NCI-H2196 treated with DMSO at 0.1 percent for 48 hours (cell line): Measurements from ENCODE around the gene HBE1.
"Not testable (repeated sequence)": the region's sequence is repeated elsewhere in the genome, so short reads cannot be mapped to it uniquely, and the experiment has no call there.

ENCODE experiments used
- DNase-seq: peaks from one replicate; lab custom pipeline; 2025; ENCODE audit not compliant: unreplicated experiment; lab: John Stamatoyannopoulos, UW

The HBE1 gene

GRCh38 chr11:5269715-5270147, at the start of gene HBE1:
Gene HBE1, minus strand, starts transcription at chr11:5269945. Its CDS starts 55 bp downstream, at chr11:5269890.
- no peak for DNase-seq

DNA sequence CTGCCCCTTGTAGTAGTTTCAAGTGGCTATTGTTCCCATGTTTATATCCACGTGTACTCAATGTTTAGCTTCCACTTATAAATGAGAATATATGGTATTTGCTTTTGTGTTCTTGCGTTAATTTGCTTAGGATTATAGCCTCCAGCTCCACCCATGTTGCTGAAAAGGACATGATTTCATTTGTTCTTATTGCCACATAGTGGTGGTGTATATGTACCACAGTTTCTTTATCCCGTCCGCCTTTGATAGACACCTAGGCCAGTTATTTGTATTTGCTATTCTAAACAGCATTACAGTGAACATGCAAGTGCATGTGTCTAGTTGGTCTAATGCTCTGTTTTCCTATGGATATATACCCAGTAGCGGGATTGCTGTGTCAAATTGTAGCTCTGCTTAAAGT, 47.5 kb upstream of the HBE1 start:
- DNase-seq = no peak

GRCh38 chr11:5313326-5314023, 43.7 kb upstream of the HBE1 start:
- not testable (repeated sequence) for DNase-seq

DNA sequence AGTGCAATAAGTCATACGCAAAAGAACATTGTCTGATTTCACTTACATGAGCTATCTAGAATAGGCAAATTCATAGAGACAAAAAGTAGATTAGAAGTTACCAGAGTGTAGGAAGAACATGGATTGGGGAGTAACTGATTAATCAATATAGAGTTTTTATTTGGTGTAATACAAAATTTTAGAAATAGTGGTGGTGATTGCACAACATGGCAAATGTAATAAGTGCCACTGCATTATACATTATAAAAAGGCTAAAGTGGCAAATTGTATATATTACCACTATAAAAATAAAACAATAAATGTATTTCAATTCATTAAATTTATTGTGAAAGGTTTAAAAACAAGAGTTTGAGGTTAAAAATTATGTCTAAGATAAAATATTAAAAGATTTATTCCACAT, 40.7 kb upstream of the HBE1 start:
- no peak for DNase-seq

GRCh38 chr11:5307256-5308019, 37.7 kb upstream of the HBE1 start:
- DNase-seq = no peak

GRCh38 chr11:5304046-5304445, 34.3 kb upstream of the HBE1 start:
- DNase-seq = no peak

DNA sequence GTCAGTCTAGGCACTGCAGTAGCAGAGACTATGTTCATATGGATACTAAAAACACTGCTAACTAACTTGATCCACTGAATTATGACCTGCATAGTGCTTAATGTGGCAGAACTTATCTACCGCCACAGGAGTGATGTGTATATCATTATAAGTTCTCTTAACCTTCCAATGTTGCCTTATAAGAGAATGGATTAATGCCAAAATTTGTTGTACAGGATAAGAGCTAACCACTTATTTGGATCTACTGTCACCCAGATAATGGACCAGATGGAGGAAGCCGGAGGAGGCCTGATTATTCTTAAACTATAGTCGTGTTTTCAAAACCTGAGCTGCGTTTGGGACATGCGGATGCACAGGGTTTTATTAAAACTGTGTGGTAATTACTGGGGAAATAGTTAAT, 33.9 kb upstream of the HBE1 start:
- no peak for DNase-seq

DNA sequence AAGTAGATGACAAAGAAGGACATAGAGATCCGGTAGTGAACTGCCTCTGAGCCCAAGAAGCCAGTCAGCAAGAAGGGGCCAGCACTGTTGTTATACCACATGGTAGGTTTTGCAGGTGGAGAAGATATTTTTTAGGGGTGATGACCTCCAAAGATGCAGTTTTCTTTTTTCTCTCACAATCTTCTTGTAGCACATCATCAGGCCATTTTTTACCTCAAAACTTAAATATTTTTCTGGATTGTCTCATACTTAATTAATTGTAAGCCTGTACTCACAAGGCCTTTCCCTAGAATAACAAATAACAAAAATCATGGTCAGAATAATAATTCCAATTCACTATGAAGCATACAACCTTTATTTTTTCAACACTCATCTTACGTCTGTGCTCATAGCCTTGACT, 32.1 kb upstream of the HBE1 start, which contains the start of gene OR51B4:
Gene OR51B4, minus strand, starts transcription at position 101 of the 400 bp plus-strand sequence. Its CDS starts 0 bp downstream, at position 101.
- no peak for DNase-seq

- DNase-seq = no peak
Measured at GRCh38 chr11:5300251-5300650, 30.5 kb upstream of the HBE1 start.

GRCh38 chr11:5298451-5298850, 28.7 kb upstream of the HBE1 start:
- no peak for DNase-seq

DNA sequence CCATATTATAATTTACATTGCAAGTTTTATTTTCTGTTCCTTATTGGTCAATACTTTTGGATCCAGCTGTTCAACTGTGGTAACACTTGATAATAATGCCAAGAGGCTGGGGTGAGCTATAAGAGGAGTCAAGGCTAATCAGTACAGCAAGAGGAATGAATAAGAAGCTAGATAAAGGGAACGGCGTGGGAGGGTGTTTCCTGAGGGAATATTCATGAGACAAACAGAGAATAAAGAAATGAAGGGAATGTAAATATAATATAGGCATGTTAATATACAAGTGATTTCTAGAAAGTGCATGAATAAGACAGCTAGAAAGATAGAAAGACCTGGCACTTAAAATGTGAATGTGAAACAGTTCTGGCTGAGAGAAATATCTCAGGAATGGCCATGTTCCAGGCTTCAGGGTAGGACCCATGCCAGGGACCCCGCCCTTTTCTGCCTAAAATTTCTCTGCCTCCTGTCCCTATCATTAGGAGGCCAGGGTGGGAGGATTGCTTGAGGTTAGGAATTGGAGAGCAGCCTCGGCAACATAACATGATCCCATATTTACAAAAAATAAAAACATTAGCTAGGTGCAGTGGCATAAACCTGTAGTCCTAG, 28.1 kb upstream of the HBE1 start:
- DNase-seq = no peak

DNA sequence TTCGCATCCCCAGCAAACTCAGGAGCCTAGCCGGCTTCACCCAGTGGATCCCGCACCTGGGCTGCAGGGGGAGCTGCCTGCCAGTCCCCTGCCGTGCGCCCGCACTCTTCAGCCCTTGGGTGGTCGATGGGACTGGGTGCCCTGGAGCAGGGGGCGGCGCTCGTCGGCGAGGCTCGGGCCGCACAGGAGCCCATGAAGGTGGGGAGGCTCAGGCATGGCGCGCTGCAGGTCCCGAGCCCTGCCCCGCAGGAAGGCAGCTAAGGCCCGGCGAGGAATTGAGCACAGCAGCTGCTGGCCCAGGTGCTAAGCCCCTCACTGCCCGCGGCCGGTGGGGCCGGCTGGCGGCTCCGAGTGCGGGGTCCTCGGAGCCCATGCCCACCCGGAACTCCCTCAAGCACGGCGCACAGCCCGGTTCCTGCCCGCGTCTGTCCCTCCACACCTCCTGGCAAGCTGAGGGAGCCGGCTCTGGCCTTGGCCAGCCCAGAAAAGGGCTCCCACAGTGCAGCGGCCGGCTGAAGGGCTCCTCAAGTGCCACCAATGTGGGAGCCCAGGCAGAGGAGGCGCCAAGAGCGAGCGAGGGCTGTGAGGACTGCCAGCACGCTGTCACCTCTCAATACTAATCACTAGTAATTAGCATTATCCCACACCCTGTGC, 24.7 kb upstream of the HBE1 start:
- DNase-seq = not testable (repeated sequence)

- no peak for DNase-seq
Measured at GRCh38 chr11:5293028-5293427, 23.3 kb upstream of the HBE1 start.

- no peak for DNase-seq
Measured at GRCh38 chr11:5291207-5291838, 21.6 kb upstream of the HBE1 start.

GRCh38 chr11:5290106-5290505, 20.4 kb upstream of the HBE1 start:
- no peak for DNase-seq

DNA sequence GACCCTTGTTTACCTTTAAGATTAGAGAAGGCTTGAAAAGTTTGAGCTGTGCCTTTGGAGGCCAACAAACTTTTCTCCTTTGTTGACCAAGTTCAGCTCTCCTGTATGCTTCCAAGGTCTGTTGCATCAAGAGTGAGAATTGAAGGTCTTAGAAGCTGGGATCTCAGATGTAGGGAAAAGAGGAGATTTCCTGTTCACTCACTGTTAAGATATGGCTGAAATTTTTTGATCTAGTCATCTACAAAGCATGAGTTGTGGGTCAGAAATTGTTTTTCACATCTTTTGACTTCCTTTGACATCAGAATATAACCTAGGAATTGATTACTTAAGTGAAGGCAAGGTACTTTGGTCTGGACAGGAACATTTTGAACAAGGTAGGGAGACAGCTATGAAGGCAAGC, 20.0 kb upstream of the HBE1 start:
- no peak for DNase-seq

GRCh38 chr11:5288906-5289550, 19.3 kb upstream of the HBE1 start:
- DNase-seq = no peak

DNA sequence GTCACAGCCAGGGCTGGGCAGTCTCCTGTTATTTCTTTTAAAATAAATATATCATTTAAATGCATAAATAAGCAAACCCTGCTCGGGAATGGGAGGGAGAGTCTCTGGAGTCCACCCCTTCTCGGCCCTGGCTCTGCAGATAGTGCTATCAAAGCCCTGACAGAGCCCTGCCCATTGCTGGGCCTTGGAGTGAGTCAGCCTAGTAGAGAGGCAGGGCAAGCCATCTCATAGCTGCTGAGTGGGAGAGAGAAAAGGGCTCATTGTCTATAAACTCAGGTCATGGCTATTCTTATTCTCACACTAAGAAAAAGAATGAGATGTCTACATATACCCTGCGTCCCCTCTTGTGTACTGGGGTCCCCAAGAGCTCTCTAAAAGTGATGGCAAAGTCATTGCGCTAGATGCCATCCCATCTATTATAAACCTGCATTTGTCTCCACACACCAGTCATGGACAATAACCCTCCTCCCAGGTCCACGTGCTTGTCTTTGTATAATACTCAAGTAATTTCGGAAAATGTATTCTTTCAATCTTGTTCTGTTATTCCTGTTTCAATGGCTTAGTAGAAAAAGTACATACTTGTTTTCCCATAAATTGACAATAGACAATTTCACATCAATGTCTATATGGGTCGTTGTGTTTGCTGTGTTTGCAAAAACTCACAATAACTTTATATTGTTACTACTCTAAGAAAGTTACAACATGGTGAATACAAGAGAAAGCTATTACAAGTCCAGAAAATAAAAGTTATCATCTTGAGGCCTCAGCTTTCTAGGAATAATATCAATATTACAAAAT, 18.6 kb upstream of the HBE1 start:
- DNase-seq = no peak

DNA sequence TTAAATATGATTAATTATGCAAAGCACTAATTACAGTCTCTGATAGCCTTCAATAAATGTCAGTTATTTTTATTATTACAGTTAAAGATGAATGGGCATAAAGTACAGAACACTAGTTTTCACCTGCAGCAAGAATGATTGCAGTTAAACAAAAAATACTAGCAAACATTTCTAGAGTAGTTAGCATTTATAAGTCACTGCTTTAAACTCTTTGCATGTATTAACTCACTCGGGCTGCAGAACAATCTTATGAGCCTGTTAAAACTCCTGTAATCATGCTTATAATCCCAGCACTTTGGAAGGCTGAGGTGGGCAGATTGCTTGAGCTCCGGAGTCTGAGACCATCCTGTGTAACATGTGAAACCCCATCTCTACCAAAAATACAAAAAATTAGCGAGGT, 17.2 kb upstream of the HBE1 start:
- DNase-seq = no peak

- no peak for DNase-seq
Measured at GRCh38 chr11:5286351-5286750, 16.6 kb upstream of the HBE1 start.
